Measurements from ENCODE around the gene TRHDE.
A peak's percentile ranks its signal among the peaks of the same experiment; 100 is the strongest.
"Not testable (repeated sequence)": the region's sequence is repeated elsewhere in the genome, so short reads cannot be mapped to it uniquely, and the experiment has no call there.

TRHDE gene

DNA sequence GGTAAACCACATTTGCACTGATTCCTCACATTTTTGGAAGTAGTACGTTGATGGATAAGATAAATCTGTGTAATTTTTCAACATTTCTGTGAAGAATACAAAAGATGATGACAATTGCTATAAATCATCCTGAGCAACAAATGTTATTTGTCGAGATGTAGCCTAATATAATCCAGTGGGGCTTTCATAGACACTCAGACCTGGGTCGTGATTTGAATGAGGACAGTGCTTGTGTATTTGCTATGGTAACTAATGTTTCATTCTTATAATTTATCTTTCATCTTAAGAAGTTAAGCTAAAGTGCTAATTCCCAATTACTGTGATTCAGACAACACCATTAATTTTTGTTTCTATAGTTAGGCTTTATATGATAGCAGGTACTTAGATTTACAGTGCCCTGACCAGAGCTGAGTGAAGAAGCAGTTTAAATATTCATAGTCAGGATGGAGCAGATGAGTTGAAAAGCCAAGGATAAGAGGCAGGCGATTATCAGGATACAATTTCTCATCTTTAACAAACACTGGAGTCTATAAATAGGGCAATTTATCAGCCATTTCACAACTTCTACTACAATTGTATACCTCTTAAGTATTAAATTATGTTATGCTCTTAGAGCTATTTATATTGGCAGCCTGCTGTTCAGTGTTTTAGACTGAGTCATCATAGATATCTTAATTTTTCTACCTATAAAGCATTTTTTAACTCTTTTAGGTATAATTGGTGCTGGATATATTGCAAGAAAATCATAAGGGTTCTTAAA, 359.9 kb downstream of the TRHDE start:
- DNase-seq (ENCODE audit: low spot score), result no peak

DNA sequence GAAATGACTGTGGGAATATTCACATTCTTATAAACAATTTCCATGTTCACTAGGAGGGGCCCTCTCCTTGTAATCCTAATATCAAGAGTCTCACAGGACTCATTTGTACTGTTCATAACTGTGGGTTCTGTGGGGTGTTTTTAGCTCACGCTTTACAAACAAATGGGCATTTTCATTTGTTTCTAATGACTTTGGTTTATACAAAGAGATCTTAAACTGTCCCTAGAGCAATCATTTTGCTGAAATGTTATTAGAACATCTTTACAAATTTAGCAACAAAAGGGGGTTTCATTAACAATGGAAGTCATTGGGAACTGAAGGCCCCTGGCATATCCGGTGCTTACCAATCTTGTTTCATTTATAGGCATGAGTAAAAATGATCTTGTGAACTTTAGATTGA, 370.5 kb downstream of the TRHDE start:
- no peak for DNase-seq (ENCODE audit: low spot score)

DNA sequence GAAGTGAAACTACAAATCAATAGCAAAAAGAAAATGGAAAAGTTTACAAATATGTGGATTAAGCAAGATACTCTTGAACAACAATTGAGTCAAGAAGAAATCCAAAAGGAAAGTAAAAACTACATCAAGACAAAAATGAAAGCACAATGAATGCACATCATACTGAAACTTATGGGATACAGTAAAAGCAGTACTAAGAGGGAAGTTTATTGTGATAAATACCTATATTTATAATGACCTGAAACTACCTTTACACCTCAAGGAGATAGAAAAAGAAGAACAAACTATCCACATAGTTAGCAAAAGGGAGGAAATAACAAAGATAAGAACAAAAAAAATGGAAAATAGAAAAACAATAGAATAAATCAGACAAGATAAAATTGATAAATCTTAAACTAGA, 375.0 kb downstream of the TRHDE start:
- no peak for DNase-seq (ENCODE audit: low spot score)

DNA sequence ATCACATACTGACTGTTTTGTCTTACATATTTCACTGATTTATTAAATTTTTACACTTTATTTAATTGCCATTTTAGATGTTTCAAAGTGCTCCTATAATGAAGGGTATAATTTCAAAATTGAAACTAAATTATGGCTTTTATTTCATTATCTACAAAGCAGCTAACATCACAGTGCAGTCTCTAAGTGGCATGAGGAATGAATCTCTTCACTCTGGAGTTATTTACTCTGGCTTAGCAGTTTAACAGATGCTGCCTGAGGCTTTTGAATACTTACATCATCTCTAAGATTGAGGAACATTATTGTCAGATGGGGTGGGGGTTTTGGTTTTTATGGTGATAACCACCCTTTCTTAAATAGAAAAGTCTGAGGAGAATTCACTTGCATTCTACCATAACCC, 386.4 kb downstream of the TRHDE start:
- DNase-seq (ENCODE audit: low spot score), result peak; percentile 15

DNA sequence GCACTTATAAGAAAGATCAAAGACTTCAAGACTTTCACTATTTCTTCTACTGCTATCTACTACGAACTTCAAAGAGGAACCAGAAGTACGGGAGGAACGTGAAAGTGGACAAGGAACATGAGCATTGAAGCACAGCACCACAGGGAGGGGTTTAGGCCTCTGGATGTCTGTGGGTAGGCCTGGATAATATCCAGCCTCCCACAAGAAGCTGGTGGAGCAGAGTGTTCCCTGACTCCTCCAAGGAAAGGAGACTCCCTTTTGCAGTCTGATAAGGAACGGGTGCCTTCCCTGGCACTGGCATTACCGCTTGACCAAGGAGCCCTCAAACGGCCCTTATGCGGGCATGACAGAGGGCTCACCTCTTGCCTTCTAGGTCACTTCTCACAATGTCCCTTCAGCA, 388.0 kb downstream of the TRHDE start:
- not testable (repeated sequence) for DNase-seq (ENCODE audit: low spot score)

DNA sequence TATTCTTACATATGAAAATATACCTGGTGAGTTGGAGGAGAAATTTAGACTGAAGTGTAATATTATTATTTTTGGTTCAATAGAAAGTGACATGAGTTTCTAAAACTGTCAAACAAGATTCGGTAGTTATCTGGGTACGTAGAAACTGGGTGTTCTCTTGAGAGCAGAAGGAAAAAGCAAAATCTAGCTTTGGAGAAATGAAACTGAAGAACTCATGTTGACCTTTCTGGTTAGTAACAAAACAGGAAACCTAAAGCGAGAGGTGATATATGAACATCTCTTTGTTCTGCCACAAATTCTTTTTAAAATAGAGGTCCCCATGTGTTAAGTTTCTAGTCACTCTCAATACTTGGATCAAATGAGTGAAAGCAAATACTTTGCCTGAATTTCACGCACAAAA, 401.7 kb downstream of the TRHDE start:
- no peak for DNase-seq (ENCODE audit: low spot score)

DNA sequence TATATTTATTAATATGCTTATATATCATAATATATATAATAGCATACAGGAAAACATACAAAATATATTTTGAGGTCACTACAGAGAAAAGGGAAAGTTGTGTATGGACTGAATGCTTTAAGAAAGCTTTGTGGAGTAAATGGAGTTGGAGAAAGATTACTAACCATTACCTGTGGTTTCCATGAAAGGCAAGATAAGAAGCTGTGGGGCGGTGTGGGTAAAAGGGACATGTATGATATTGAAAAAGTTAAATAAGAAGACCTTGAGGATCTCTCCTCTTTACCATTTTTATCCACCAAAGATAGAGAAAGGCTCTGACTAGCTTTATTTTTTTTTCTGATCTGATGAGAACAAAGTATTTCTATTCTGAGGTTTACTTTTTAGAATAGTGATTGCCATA, 404.4 kb downstream of the TRHDE start:
- no peak for DNase-seq (ENCODE audit: low spot score)

DNA sequence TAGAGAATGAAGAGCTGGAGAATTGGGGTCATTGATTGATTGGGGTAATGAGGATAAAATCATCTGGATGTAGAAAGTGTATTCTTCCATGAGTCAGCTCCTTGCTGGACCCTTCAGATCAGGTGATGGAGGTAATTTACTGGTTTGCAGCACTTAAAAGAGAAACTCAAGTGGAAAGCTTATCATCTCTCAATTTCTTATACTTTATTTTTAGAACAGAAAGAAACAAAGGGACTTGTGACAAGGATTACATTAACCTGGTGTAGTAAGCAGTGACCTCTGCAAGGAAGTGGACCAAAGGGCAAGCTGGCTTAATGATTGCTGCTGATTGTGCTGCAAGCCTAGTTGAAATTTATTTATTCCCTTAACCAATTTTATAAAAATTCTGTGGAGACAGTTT, 405.0 kb downstream of the TRHDE start:
- DNase-seq (ENCODE audit: low spot score), result no peak

DNA sequence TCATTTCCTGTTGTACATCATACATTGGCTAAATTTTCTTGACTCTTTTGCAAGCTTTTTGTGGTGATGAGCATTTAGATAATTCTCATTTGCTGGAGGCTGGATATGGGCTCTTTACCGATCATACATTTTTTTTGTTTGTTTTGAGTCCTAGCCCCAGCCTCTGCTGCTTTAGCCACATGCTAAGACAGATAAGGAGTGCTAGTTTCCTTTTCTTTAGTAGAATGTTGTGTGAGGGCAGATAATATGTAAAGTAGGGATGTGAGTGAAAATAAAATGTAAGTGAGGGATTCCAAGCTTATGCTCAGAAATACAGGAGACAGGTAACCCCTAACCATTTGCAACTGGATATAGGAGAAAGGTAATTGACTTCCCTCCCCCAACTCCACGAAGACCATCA, 405.7 kb downstream of the TRHDE start:
- no peak for DNase-seq (ENCODE audit: low spot score)

DNA sequence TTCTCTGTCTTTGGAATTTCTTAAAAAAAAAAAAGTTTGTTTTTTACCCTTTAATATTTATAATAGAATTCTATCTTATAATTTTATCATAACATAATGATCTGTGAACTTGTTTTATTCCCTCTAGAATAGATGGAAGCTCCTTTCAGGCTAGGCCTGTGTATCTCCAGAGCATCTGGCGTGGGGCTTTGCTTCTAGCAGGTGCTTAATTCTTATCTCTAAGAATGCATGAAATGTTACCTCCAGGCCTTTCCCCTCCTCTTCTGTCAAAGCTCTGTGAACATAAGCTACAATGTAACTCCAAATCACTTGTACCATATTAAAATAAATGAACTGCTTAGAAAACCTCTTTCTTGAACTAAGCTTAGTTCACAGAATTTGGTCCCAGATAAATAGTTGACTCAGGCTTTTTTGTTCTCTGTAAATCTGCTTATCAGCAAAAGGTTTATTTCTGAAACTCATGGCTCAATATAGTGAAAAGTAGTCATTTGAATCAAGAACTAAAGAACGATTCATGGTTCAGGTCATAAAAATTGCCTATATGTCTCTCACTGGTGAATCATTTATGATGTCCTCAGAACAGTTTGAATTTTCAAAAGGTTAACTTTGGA, 407.1 kb downstream of the TRHDE start:
- DNase-seq (ENCODE audit: low spot score), result no peak

DNA sequence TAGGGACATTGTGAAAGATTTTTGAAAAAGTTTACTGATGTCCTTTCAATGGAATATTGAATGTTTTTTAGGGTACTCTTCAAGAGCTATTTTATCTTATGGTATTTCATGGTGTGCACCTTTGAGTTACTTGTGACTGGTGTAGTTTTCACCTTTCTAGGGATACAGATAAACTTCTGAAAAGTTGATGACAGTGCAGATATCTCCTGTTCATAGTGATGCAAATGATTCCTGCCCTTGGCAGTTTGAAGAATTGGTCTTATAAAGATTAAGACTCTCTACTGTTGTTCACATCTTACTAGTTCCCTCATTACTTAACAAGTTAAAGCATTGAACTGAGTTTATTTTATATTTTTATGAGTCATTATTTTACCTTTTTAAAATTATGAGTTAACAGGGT, 408.9 kb downstream of the TRHDE start:
- DNase-seq (ENCODE audit: low spot score), result no peak

DNA sequence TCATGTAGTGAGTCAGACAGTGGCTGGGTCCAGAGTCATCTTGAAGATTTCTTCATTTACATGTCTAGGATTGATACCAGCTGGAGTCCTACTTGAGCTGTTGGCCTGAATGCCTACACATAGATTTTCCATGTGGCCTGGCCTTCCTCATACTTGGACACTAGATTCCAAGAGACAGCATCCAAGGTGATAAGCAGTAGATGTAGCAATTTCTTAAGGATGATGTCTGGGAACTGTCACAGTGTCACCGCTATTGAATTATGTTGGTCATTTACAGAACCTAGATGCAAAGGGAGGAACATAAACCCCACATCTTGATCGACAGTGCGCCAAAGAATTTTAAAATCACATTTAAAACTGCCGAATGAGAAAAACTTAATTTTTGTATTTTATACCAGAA, 412.3 kb downstream of the TRHDE start:
- no peak for DNase-seq (ENCODE audit: low spot score)

DNA sequence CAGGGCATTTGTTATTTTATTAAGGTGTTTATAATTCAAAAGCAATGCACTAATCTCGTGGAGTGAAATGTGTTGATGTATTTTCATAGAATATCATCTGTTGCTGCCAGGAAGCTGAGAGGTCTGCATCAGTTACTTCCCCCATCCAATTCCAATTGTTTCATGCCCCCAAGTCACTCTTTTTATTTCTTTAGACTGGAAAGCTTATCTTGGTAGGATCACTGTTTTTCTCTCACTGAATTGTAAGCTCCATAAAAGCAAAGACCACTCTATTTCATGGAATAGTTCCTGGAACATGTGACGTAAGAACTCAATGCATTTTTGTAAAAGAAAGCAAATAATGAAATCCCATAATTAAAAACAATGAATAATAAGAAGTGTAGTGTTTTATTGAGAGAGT, 420.2 kb downstream of the TRHDE start:
- DNase-seq (ENCODE audit: low spot score), result no peak

DNA sequence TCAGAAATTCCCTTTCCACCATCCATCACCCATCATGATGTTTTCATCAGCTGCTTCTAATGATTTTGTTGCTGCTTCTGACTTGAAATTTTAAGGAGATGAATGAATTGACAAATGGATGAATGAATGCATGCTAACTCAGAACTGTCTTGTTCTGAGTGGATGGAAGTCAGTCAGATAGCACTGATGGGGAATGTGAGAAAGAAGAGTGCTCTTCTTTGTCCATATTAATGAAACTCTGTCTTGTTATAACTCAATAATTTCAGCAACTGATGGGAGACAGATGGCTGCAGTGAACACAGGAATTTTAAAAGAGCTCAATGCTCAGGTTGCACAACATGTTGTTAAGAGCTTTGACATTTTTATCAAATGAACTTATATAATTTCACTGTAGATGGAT, 422.0 kb downstream of the TRHDE start:
- DNase-seq (ENCODE audit: low spot score), result no peak

DNA sequence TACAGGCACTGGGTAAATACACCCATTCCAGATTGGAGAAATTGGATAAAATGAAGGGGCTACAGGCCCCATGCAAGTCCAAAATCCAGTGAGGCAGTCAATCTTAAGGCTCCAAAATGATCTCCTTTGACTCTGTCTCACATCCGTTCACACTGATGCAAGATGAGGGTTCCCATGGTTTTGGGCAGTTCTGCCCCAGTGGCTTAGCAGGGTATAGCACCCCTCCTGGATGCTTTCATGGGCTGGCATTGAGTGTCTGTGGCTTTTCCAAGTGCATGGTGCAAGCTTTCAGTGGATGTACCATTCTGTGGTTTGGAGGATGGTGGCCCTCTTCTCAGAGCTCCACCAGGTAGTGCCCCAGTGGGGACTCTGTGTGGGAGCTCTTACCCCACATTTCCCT, 427.2 kb downstream of the TRHDE start:
- no peak for DNase-seq (ENCODE audit: low spot score)

DNA sequence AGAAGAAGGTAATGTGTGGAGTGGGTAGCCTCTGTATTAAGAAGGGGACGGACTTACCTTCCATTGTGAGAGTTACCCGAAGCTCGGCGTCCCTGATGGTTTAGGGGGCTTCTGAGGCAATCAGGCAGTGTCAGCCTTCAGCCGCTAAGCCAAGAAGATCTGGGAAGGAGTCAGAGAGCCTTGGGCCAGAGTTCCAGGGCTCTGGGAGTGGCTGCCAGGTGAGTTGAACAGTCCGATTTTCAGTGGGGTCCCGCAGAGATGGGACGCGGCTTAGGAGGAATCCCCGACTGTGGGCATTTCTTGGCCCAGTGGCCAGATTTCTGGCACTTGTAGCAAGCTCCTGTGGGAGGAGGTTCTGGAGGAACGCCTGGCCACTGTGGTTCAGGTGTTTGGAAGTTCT, 439.9 kb downstream of the TRHDE start:
- not testable (repeated sequence) for DNase-seq (ENCODE audit: low spot score)

DNA sequence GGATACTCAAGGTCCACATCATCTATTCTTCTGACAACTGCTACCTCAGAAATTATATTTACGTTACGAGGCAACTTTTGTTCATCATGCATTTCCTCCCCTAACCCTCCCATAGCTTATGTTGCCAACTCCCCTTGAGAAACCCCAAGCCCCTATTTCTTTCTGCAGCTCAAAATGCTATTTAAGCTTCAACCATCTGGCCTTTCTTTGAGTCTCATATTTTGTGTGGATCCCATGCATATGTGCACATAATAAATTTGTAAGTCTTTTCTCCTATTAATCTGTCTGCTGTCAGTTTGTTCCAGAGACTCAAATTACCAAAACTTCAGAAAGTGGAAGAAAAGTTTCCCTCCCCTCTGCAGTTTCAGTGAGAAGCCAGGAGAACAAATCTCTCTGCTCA, 444.1 kb downstream of the TRHDE start:
- no peak for DNase-seq (ENCODE audit: low spot score)

DNA sequence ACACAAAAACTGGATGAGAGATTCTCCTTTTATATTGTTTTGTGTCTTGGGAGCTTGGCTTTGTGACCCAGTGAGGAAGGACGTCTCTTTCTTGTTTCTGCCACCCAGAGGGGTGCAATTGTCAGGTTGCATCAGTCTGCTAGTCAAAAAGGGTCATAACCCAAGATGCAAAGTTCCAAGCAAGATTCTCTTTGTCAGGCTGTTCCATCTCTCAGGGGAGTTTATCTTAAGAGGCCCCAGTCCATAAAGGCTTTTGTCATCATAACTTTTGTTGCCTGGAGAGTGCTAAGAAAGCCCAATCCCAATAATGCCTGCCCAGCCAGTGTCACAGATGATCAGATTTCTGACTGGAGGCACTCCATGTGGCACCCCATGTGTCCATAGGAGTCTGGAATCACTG, 444.9 kb downstream of the TRHDE start:
- no peak for DNase-seq (ENCODE audit: low spot score)

Measured in D341Med (cell line).